SJCRH30 (cell line): ENCODE data around the gene KCNAB2. TPM values are rescaled to one million over a fixed set of nuclear protein-coding genes. Genes with fewer than 3 reads are reported as not detected.
"Not testable (repeated sequence)": the region's sequence is repeated elsewhere in the genome, so short reads cannot be mapped to it uniquely, and the experiment has no call there.

Experiments
- DNase-seq, 2 experiments: peaks; one replicate each; pipeline ENCODE4 v3.0.0-alpha.2; 2015 to 2020
- H3K27ac ChIP-seq: fragments of 250-450 bp; sonication (Bioruptor Pico); 2 replicates; pipeline ENCODE4 v1.5.1; 2020; ENCODE audit warnings: mild to moderate bottlenecking, moderate library complexity
- H3K27me3 ChIP-seq: fragments of 250-450 bp; sonication (Bioruptor Pico); 2 replicates; pipeline ENCODE4 v1.5.1; 2020; ENCODE audit warnings: mild to moderate bottlenecking, moderate library complexity
- H3K36me3 ChIP-seq: fragments of 250-450 bp; sonication (Bioruptor Pico); 2 replicates; pipeline ENCODE4 v1.5.1; 2020; ENCODE audit warnings: mild to moderate bottlenecking, moderate library complexity
- H3K4me1 ChIP-seq: fragments of 250-450 bp; sonication (Bioruptor Pico); 2 replicates; pipeline ENCODE4 v1.5.1; 2020; ENCODE audit warnings: mild to moderate bottlenecking, moderate library complexity
- H3K4me3 ChIP-seq: fragments of 250-450 bp; sonication (Bioruptor Pico); 2 replicates; pipeline ENCODE4 v1.5.1; 2020; ENCODE audit warnings: mild to moderate bottlenecking, moderate library complexity
- H3K9me3 ChIP-seq: fragments of 250-450 bp; sonication (Bioruptor Pico); replicated peaks from 2 replicates; pipeline ENCODE4 v1.5.1; 2020; ENCODE audit warnings: mild to moderate bottlenecking, moderate library complexity
- total RNA-seq: library from RNA; depleted of rRNA; stranded (reverse); fragments of >200 nt; shearing (Covaris generic); gene quantifications from 2 replicates; pipeline ENCODE4 v1.2.3, GENCODE V29; 2014

The KCNAB2 gene
- total RNA-seq, 1 experiment from 2014 or later, result 0.77 TPM

GRCh38 chr1:6016191-6016865 is 29.4 kb upstream of the KCNAB2 start:
- H3K27me3 ChIP-seq, result 0 out of 2 replicates have a peak, but pooled peaks cover 5% of the 10 kb centered on the region
- no peaks in the 10 kb centered on the region for H3K36me3 ChIP-seq
- no peak overlapping the region for H3K4me3 ChIP-seq
- no peak overlapping the region for H3K27ac ChIP-seq
- peak in 1 of 2 experiments; percentile 44 for DNase-seq
- no peaks in the 10 kb centered on the region for H3K9me3 ChIP-seq
- peaks cover 6% of the 10 kb centered on the region; the same call in 1 of the 2 replicates for H3K4me1 ChIP-seq

GRCh38 chr1:6017654-6018053 is 28.0 kb upstream of the KCNAB2 start:
- DNase-seq, H3K4me3 ChIP-seq, H3K4me1 ChIP-seq, H3K27ac ChIP-seq, H3K9me3 ChIP-seq, H3K27me3 ChIP-seq, H3K36me3 ChIP-seq: not testable (repeated sequence)

- Histone ChIP-seq H3K4me3 (no peak overlapping the region), H3K27ac (no peak overlapping the region), H3K36me3 (no peaks in the 10 kb centered on the region), H3K4me1 (peaks cover 6% of the 10 kb centered on the region; the same call in 1 of the 2 replicates), H3K9me3 (no peaks in the 10 kb centered on the region), H3K27me3 (0 out of 2 replicates have a peak, but pooled peaks cover 5% of the 10 kb centered on the region)
- DNase-seq, result no peak
Observed at GRCh38 chr1:6019166-6019845, 26.4 kb upstream of the KCNAB2 start.

- Histone ChIP-seq H3K36me3 (no peaks in the 10 kb centered on the region), H3K27me3 (0 out of 2 replicates have a peak, but pooled peaks cover 8% of the 10 kb centered on the region), H3K4me1 (peaks cover 7% of the 10 kb centered on the region; the same call in 1 of the 2 replicates), H3K27ac (no peak overlapping the region), H3K9me3 (no peaks in the 10 kb centered on the region), H3K4me3 (no peak overlapping the region)
- no peak for DNase-seq
Observed at GRCh38 chr1:6022193-6022592, 23.5 kb upstream of the KCNAB2 start.

GRCh38 chr1:6023346-6023745 is 22.3 kb upstream of the KCNAB2 start:
- H3K27ac ChIP-seq, result no peak overlapping the region
- no peaks in the 10 kb centered on the region for H3K36me3 ChIP-seq
- peaks cover 7% of the 10 kb centered on the region; the same call in 1 of the 2 replicates for H3K4me1 ChIP-seq
- 0 out of 2 replicates have a peak, but pooled peaks cover 3% of the 10 kb centered on the region for H3K27me3 ChIP-seq
- H3K9me3 ChIP-seq, result no peaks in the 10 kb centered on the region
- H3K4me3 ChIP-seq, result no peak overlapping the region
- no peak for DNase-seq

GRCh38 chr1:6024376-6024775 is 21.3 kb upstream of the KCNAB2 start:
- H3K9me3 ChIP-seq, result no peaks in the 10 kb centered on the region
- DNase-seq, result no peak
- H3K36me3 ChIP-seq, result no peaks in the 10 kb centered on the region
- H3K27me3 ChIP-seq, result 0 out of 2 replicates have a peak, but pooled peaks cover 3% of the 10 kb centered on the region
- no peak overlapping the region for H3K4me3 ChIP-seq
- H3K4me1 ChIP-seq, result peaks cover 7% of the 10 kb centered on the region; the same call in 1 of the 2 replicates
- H3K27ac ChIP-seq, result no peak overlapping the region

- Histone ChIP-seq H3K27me3 (0 out of 2 replicates have a peak, but pooled peaks cover 3% of the 10 kb centered on the region), H3K9me3 (no peaks in the 10 kb centered on the region), H3K27ac (no peak overlapping the region), H3K4me3 (no peak overlapping the region), H3K36me3 (no peaks in the 10 kb centered on the region), H3K4me1 (peaks cover 7% of the 10 kb centered on the region; the same call in 1 of the 2 replicates)
- peak in 1 of 2 experiments; percentile 40 for DNase-seq
Observed at GRCh38 chr1:6025269-6026094, 20.2 kb upstream of the KCNAB2 start.

GRCh38 chr1:6026095-6026809 is 19.4 kb upstream of the KCNAB2 start:
- H3K4me1 ChIP-seq, result peaks cover 7% of the 10 kb centered on the region; the same call in 1 of the 2 replicates
- DNase-seq, result peak; percentile 35 to 52

GRCh38 chr1:6027591-6027990 is 18.1 kb upstream of the KCNAB2 start:
- Histone ChIP-seq H3K36me3 (no peaks in the 10 kb centered on the region), H3K27ac (no peak overlapping the region), H3K4me1 (peaks cover 7% of the 10 kb centered on the region; the same call in 1 of the 2 replicates), H3K9me3 (no peaks in the 10 kb centered on the region), H3K4me3 (no peak overlapping the region), H3K27me3 (0 out of 2 replicates have a peak, but pooled peaks cover 3% of the 10 kb centered on the region)
- DNase-seq, result no peak

More at GRCh38 chr1:6026095-6026809, 19.4 kb upstream of the KCNAB2 start:
- H3K9me3 ChIP-seq, result no peaks in the 10 kb centered on the region
- 0 out of 2 replicates have a peak, but pooled peaks cover 3% of the 10 kb centered on the region for H3K27me3 ChIP-seq
- no peak overlapping the region for H3K4me3 ChIP-seq
- H3K27ac ChIP-seq, result no peak overlapping the region
- H3K36me3 ChIP-seq, result no peaks in the 10 kb centered on the region

- H3K27me3 ChIP-seq, result 0 out of 2 replicates have a peak, but pooled peaks cover 3% of the 10 kb centered on the region
- DNase-seq, result no peak
Observed at GRCh38 chr1:6028042-6028850, 17.4 kb upstream of the KCNAB2 start.

GRCh38 chr1:6029351-6029750 is 16.3 kb upstream of the KCNAB2 start:
- H3K36me3 ChIP-seq, result no peaks in the 10 kb centered on the region
- H3K4me1 ChIP-seq, result peaks cover 7% of the 10 kb centered on the region; the same call in 1 of the 2 replicates
- H3K9me3 ChIP-seq, result no peaks in the 10 kb centered on the region
- H3K27ac ChIP-seq, result no peak overlapping the region
- DNase-seq, result no peak
- H3K27me3 ChIP-seq, result peaks cover 3% of the 10 kb centered on the region; the same call in 1 of the 2 replicates
- H3K4me3 ChIP-seq, result no peak overlapping the region

More at GRCh38 chr1:6028042-6028850, 17.4 kb upstream of the KCNAB2 start:
- Histone ChIP-seq H3K9me3 (no peaks in the 10 kb centered on the region), H3K4me3 (no peak overlapping the region), H3K27ac (no peak overlapping the region), H3K4me1 (peaks cover 7% of the 10 kb centered on the region; the same call in 1 of the 2 replicates), H3K36me3 (no peaks in the 10 kb centered on the region)

GRCh38 chr1:6030132-6030531 is 15.6 kb upstream of the KCNAB2 start:
- Histone ChIP-seq H3K9me3 (no peaks in the 10 kb centered on the region), H3K36me3 (no peaks in the 10 kb centered on the region), H3K27me3 (peaks cover 8% of the 10 kb centered on the region; the same call in 1 of the 2 replicates), H3K4me3 (no peak overlapping the region), H3K4me1 (peaks cover 5% of the 10 kb centered on the region; the same call in 1 of the 2 replicates), H3K27ac (no peak overlapping the region)
- DNase-seq, result no peak
